ENCODE measurements around the gene DDIAS.
"Not testable (repeated sequence)": the region's sequence is repeated elsewhere in the genome, so short reads cannot be mapped to it uniquely, and the experiment has no call there.

The DDIAS gene

DNA sequence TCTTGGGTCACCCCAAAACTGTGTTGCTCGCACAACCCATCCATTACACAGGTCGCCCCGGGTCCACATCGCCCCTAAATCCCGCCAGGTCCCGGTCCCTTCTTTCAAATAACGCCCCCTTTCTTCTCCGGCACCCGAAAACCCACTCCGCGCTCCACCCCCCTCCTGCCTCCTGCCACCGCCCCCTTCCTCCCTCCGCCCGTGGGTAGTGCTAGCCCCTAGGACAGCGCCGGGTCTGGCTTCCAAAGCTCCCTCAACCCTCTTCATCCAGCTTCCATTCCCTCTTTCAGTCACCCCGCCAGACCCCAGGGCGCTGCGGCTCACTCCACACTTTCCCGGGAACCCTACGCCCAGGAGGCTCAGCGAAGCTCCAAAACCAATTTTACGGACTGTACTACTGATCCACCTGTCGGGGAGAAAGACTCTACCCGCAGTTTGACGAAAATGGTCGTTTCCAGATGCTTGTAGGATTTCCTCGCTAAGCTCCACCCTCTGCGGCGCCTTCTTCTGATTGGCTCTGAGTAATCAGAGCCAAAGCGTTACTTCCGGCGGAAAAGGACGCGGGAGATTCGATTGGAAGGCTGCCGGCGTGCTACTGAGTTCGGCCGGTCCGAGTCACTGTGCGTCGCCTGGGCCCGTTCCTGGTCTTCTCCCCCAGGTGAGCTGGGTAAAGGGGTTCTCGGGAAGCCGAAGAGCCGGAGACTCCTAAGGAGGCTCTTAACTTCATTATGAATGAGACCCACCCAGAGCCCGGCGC, at the start of gene DDIAS:
DDIAS (plus strand) TSS at position 572 of the 757 bp plus-strand sequence. CDS start 13,003 bp downstream, outside the sequence.
- DNase-seq: peak; percentile 91 to 98 (median 94)

DNA sequence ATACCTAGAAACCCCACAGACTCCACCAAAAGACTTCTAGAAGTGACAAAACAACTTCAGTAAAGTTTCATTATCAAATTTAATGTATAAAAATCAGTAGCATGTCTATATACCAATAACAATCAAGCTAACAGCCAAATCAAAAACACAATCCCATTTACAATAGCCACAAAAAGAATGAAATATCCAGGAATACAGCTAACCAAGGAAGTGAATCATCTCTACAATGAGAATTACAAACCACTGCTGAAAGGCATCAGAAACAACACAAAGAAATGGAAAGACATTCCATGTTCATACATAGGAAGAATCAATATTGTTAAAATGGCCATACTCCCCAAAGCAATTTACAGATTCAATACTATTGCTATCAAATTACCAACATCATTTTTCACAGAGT, 47.3 kb upstream of the DDIAS start:
- no peak for DNase-seq

GRCh38 chr11:82854916-82855315, 46.6 kb upstream of the DDIAS start:
- not testable (repeated sequence) for DNase-seq

- DNase-seq: no peak
These were observed 45.9 kb upstream of the DDIAS start for GRCh38 chr11:82855616-82856015.

DNA sequence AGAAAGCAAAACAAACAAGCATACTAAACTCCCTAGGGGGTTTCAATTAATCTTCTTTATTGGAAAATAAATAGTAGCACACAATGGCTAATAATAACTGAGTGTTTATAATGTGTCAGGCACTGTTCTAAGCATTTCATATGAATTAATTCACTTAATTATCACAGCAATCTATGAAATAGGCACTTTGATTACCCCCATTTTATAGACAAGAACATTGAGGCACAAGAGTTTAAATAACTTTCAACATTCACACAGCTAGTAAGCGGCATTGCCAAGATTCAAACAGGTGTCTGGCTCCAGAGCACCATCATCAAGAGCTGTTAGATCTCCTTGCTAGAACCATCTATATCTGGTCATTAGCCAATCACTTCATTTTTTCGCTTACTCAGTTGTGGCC, 44.4 kb upstream of the DDIAS start:
- DNase-seq: no peak

DNA sequence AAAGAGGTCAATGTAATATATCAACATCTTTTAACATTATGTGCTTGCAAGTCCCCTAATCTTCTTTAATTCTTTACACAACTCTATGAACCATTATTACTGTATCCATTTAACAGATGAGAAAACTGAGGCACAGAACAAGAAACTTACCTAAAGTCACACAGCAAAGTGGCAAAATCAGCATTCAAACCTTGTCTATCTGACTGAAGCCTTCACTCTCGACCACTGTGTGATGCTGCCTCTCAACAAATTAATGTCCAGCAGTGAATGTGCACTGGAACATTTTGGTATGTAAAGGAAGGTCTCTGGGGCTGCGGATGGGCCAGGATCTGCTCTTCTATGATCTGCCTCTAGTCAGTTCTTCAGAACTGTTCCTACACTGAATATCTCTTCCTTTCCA, 43.4 kb upstream of the DDIAS start:
- DNase-seq: no peak

DNA sequence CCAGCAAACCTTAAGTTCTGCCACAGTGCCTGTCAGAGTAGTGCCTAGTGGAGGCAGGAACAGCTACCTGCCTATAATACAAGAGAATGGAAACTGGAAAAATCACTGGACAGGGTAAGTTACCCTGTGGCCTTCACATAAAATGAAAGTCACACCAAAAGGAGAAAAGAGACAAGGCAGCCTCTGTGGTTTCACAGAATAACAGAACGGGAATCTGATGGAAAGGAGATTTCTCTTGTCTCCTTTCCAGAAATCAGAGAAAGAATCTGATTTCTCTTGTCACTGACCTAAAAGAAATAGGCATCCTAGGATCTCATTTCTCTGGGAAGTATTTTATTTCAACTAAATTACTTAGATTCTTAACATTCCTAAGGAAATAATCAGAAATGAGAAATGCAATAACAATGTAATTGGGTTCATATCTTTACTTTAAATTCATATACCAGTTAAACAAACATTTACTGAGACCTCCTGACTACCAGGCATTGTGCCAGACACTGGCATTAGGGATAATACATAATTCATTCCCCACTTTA, 42.9 kb upstream of the DDIAS start:
- DNase-seq: no peak

- DNase-seq: no peak
These were observed 41.8 kb upstream of the DDIAS start for GRCh38 chr11:82859750-82860149.

DNA sequence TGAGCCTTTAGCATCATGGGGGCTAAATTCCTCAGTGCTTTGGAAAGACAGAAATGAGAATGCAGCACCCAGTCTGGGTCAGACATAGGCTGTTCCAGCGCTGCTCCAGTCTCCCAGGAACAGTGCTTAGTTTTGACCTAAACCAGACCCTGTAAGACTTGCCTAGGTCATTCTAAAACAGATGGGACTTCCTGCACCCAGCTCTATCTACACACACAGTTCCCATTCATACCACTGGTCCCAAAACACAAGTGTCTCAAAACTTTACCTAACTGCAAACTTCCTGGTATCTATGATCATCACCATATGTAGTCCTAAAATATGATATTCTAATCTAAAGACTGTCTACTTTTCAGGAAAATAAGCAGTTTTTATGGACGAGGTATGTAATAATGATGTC, 39.2 kb upstream of the DDIAS start:
- no peak for DNase-seq

GRCh38 chr11:82863209-82863608, 38.3 kb upstream of the DDIAS start:
- no peak for DNase-seq

DNA sequence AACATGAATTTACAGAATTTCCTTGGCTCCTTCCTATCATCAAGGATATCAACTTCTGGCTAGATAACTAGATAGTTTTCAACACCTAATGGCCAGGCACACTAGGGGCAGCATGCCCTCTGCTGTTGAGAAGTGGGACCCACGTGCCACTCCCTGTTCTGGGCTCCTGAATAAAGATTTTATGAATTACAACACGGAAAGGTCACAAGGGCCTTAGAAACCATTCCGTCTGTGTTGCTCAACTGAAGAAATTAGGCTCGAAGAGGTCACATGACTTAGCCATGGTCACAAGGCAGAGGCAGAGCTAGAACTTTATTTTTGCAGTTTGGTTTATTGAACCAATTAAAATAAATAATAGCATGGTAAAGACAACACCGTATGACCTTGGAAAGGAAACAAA, 37.3 kb upstream of the DDIAS start:
- peak in 5 of 6 experiments; percentile 11 to 24 (median 22) for DNase-seq

GRCh38 chr11:82865841-82866240, 35.7 kb upstream of the DDIAS start:
- DNase-seq: no peak

DNA sequence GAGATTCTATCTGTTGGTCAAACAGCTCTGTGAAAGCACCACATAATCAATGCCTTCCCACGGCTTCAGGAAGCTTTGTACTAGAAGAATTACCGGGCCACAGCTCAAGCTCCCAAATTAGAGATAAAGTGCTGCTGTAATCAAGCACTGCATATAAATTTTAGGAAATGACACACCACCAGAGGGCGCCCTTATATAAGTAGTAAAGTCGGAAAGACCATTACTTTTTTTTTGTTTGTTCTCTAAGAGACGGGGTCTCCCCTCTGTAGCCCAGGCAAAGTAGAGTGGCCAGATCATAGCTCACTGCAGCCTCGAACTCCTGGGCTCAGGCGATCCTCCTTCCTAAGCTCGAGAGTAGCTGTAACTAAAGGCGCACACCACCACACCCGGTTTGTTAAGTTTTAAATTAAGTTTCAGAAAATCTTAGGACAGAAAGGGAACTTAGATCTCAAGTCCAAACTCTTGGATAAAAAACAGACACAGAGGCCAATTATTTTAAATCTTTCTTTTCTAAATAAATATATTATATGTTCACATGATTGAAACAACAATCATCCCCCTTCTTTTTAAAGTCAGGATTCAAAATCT, 33.9 kb upstream of the DDIAS start:
- peak; percentile 38 to 82 (median 68) for DNase-seq

DNA sequence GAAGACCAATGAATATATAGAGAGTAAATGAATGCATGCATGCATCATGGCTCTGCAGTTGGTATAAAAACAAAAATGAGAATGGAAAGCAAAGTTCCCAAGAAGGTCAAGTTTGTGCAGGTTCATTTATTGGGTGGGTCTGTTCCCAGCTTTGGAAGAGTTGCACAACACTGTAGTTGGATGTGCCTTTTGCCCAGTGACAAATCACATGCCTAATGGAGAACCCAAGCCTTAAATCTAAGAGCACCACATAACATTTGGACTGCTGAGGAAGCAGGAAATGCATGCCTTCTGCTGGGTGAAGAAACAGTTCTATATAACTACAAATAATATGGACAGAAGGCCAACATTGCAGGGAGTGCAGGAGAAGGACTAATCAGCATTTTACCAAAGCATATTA, 31.9 kb upstream of the DDIAS start:
- no peak for DNase-seq

GRCh38 chr11:82871646-82872045, 29.9 kb upstream of the DDIAS start:
- no peak for DNase-seq

- no peak for DNase-seq
These were observed 29.0 kb upstream of the DDIAS start for GRCh38 chr11:82872377-82873150.

DNA sequence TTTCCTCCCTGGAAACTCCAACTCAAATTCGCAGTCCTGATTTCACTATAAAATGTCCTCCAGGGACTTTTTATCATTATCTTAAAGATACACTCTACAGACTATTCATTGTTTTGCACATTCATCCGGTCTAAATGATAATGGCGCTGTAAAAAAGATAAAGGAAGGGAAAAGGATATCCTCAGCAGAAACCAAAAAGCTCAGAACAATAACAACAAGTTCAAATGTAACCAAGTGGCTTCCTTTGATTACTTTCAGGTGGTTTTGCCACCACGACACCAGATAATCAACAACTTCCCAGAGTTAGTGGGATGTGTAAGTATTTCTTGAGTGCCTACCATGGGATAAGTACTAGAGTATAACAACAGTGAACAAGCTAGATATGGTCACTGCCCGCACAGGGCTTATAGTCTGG, 27.6 kb upstream of the DDIAS start:
- DNase-seq: peak in 2 of 6 experiments; percentile 6 to 15

GRCh38 chr11:82874646-82875523, 26.7 kb upstream of the DDIAS start:
- no peak for DNase-seq

GRCh38 chr11:82883853-82884252, 17.7 kb upstream of the DDIAS start:
- DNase-seq: no peak

- DNase-seq: no peak
These were observed 12.2 kb upstream of the DDIAS start for GRCh38 chr11:82889133-82890001.

- DNase-seq: no peak
These were observed 11.6 kb upstream of the DDIAS start for GRCh38 chr11:82890002-82890341.

- no peak for DNase-seq
These were observed 10.6 kb upstream of the DDIAS start for GRCh38 chr11:82890936-82891335.

Data from stimulated activated naive CD4-positive, alpha-beta T cell (primary cell).